HEK293 (cell line): ENCODE results near the gene PTPRG.

Source experiments
- AEBP2 ChIP-seq: fragments of 450-650 bp; formaldehyde crosslinking; IDR thresholded peaks from 2 replicates; pipeline ENCODE4 v1.5.1; 2016; ENCODE audit warnings: missing biosample characterization, missing genetic modification characterization, borderline replicate concordance
- BCL6B ChIP-seq: fragments of 450-650 bp; formaldehyde crosslinking; IDR thresholded peaks from 2 replicates; pipeline ENCODE4 v1.5.1; 2017; ENCODE audit warnings: missing biosample characterization, missing genetic modification characterization
- FEZF1 ChIP-seq: fragments of 450-650 bp; formaldehyde crosslinking; IDR thresholded peaks from 2 replicates; pipeline ENCODE4 v1.5.1; 2016; ENCODE audit warnings: missing biosample characterization, missing genetic modification characterization
- GFI1B ChIP-seq: fragments of 450-650 bp; formaldehyde crosslinking; IDR thresholded peaks from 2 replicates; pipeline ENCODE4 v1.5.1; 2016; ENCODE audit warnings: missing biosample characterization, missing genetic modification characterization
- GLIS1 ChIP-seq: fragments of 450-650 bp; formaldehyde crosslinking; IDR thresholded peaks from 2 replicates; pipeline ENCODE4 v1.5.1; 2016; ENCODE audit warnings: missing biosample characterization, missing genetic modification characterization
- HIC1 ChIP-seq: fragments of 450-650 bp; formaldehyde crosslinking; IDR thresholded peaks from 2 replicates; pipeline ENCODE4 v1.5.1; 2016; ENCODE audit warnings: missing biosample characterization, missing genetic modification characterization
- OSR2 ChIP-seq: fragments of 450-650 bp; formaldehyde crosslinking; IDR thresholded peaks from 2 replicates; pipeline ENCODE4 v1.5.1; 2016; ENCODE audit warnings: missing biosample characterization, missing genetic modification characterization
- PBX3 ChIP-seq: sonication (generic); formaldehyde crosslinking; IDR thresholded peaks from 2 replicates; pipeline ENCODE4 v1.8.1; 2022; ENCODE audit warnings: mild to moderate bottlenecking, moderate library complexity, missing genetic modification reagents
- PRDM10 ChIP-seq: fragments of 450-650 bp; formaldehyde crosslinking; IDR thresholded peaks from 2 replicates; pipeline ENCODE4 v1.5.1; 2016; ENCODE audit warnings: missing biosample characterization, missing genetic modification characterization
- SCRT2 ChIP-seq: fragments of 450-650 bp; formaldehyde crosslinking; IDR thresholded peaks from 2 replicates; pipeline ENCODE4 v1.5.1; 2016; ENCODE audit warnings: missing biosample characterization, missing genetic modification characterization
- SP7 ChIP-seq: fragments of 450-650 bp; formaldehyde crosslinking; IDR thresholded peaks from 2 replicates; pipeline ENCODE4 v1.5.1; 2016; ENCODE audit warnings: missing biosample characterization, missing genetic modification characterization
- TRIM28 ChIP-seq: IDR thresholded peaks from 2 replicates; pipeline ENCODE4 v1.6.1; 2011; ENCODE audit warnings: low read length, control low read depth, borderline replicate concordance
- WT1 ChIP-seq: fragments of 450-650 bp; formaldehyde crosslinking; IDR thresholded peaks from 2 replicates; pipeline ENCODE4 v1.5.1; 2016; ENCODE audit warnings: missing biosample characterization, missing genetic modification characterization
- YY1 ChIP-seq: fragments of 450-650 bp; formaldehyde crosslinking; IDR thresholded peaks from 2 replicates; pipeline ENCODE4 v1.5.1; 2018; ENCODE audit warnings: missing biosample characterization, missing genetic modification characterization
- ZBTB20 ChIP-seq: fragments of 450-650 bp; formaldehyde crosslinking; IDR thresholded peaks from 2 replicates; pipeline ENCODE4 v1.5.1; 2016; ENCODE audit warnings: missing biosample characterization, missing genetic modification characterization
- ZBTB8A ChIP-seq: fragments of 450-650 bp; formaldehyde crosslinking; IDR thresholded peaks from 2 replicates; pipeline ENCODE4 v1.5.1; 2016; ENCODE audit warnings: missing biosample characterization, missing genetic modification characterization
- ZEB2 ChIP-seq: fragments of 450-650 bp; formaldehyde crosslinking; IDR thresholded peaks from 2 replicates; pipeline ENCODE4 v1.5.1; 2016; ENCODE audit warnings: missing biosample characterization, missing genetic modification characterization
- ZFP3 ChIP-seq: fragments of 450-650 bp; formaldehyde crosslinking; IDR thresholded peaks from 2 replicates; pipeline ENCODE4 v1.5.1; 2016; ENCODE audit warnings: low read depth, missing biosample characterization, missing genetic modification characterization
- ZIC2 ChIP-seq: fragments of 450-650 bp; formaldehyde crosslinking; IDR thresholded peaks from 2 replicates; pipeline ENCODE4 v1.5.1; 2016; ENCODE audit warnings: missing biosample characterization, missing genetic modification characterization
- ZNF121 ChIP-seq: fragments of 450-650 bp; formaldehyde crosslinking; IDR thresholded peaks from 2 replicates; pipeline ENCODE4 v1.5.1; 2016; ENCODE audit warnings: missing biosample characterization, missing genetic modification characterization
- ZNF16 ChIP-seq: fragments of 450-650 bp; formaldehyde crosslinking; IDR thresholded peaks from 2 replicates; pipeline ENCODE4 v1.5.1; 2016; ENCODE audit warnings: low read depth, missing biosample characterization, missing genetic modification characterization
- ZNF350 ChIP-seq: fragments of 450-650 bp; formaldehyde crosslinking; IDR thresholded peaks from 2 replicates; pipeline ENCODE4 v1.5.0; 2017; ENCODE audit warnings: missing biosample characterization, mild to moderate bottlenecking, missing genetic modification characterization
- ZNF398 ChIP-seq: fragments of 450-650 bp; formaldehyde crosslinking; IDR thresholded peaks from 2 replicates; pipeline ENCODE4 v1.5.1; 2017; ENCODE audit warnings: missing biosample characterization, missing genetic modification characterization
- ZNF426 ChIP-seq: fragments of 450-650 bp; formaldehyde crosslinking; IDR thresholded peaks from 2 replicates; pipeline ENCODE4 v1.5.1; 2017; ENCODE audit warnings: missing biosample characterization, missing genetic modification characterization, mild to moderate bottlenecking, inconsistent platforms, moderate library complexity
- ZNF514 ChIP-seq: fragments of 450-650 bp; formaldehyde crosslinking; IDR thresholded peaks from 2 replicates; pipeline ENCODE4 v1.5.1; 2016; ENCODE audit warnings: missing biosample characterization, missing genetic modification characterization
- ZNF561 ChIP-seq: fragments of 450-650 bp; IDR thresholded peaks from 2 replicates; pipeline ENCODE4 v1.5.1; 2018; ENCODE audit warnings: missing biosample characterization, missing genetic modification characterization, borderline replicate concordance
- ZNF580 ChIP-seq: fragments of 450-650 bp; formaldehyde crosslinking; IDR thresholded peaks from 2 replicates; pipeline ENCODE4 v1.5.1; 2016; ENCODE audit warnings: missing biosample characterization, missing genetic modification characterization
- ZNF843 ChIP-seq: fragments of 450-650 bp; formaldehyde crosslinking; IDR thresholded peaks from 2 replicates; pipeline ENCODE4 v1.5.1; 2016; ENCODE audit warnings: missing biosample characterization, missing genetic modification characterization
- ZXDB ChIP-seq: fragments of 450-650 bp; formaldehyde crosslinking; IDR thresholded peaks from 2 replicates; pipeline ENCODE4 v1.5.1; 2016; ENCODE audit warnings: missing biosample characterization, missing genetic modification characterization

PTPRG gene

GRCh38 chr3:61777483-61777882, 216.1 kb downstream of the PTPRG start (continued):
- TF ChIP-seq BCL6B (tag by site-specific recombination) (peak; percentile 40), FEZF1 (tag by site-specific recombination) (peak; percentile 85), ZNF16 (tag by site-specific recombination) (no peak), ZNF514 (tag by site-specific recombination) (no peak), ZEB2 (tag by site-specific recombination) (peak; percentile 61; the same call in 1 of the 2 replicates), PRDM10 (tag by site-specific recombination) (peak; percentile 48; the same call in 1 of the 2 replicates), HIC1 (tag by site-specific recombination) (0 out of 2 replicates have a peak, but pooled peaks have one; percentile 33), TRIM28 (peak; percentile 61; the same call in 1 of the 2 replicates), PBX3 (CRISPR knock-in tag) (no peak), ZXDB (tag by site-specific recombination) (peak; percentile 34; the same call in 1 of the 2 replicates), OSR2 (tag by site-specific recombination) (0 out of 2 replicates have a peak, but pooled peaks have one; percentile 21), SP7 (tag by site-specific recombination) (peak; percentile 58), ZBTB8A (tag by site-specific recombination) (peak; percentile 44; the same call in 1 of the 2 replicates), ZNF121 (tag by site-specific recombination) (peak; percentile 12; the same call in 1 of the 2 replicates), ZNF843 (tag by site-specific recombination) (peak; percentile 73), ZNF398 (tag by site-specific recombination) (peak; percentile 70), AEBP2 (no peak), GFI1B (tag by site-specific recombination) (peak; percentile 34; the same call in 1 of the 2 replicates), WT1 (tag by site-specific recombination) (0 out of 2 replicates have a peak, but pooled peaks have one; percentile 25), SCRT2 (tag by site-specific recombination) (peak; percentile 53; the same call in 1 of the 2 replicates), ZNF426 (tag by site-specific recombination) (no peak), ZNF350 (tag by site-specific recombination) (no peak), ZIC2 (tag by site-specific recombination) (peak; percentile 46), ZBTB20 (tag by site-specific recombination) (peak; percentile 52), ZNF561 (no peak), YY1 (tag by site-specific recombination) (peak; percentile 28; the same call in 1 of the 2 replicates), ZFP3 (no peak), GLIS1 (peak; percentile 40; the same call in 1 of the 2 replicates), ZNF580 (tag by site-specific recombination) (0 out of 2 replicates have a peak, but pooled peaks have one; percentile 11)
